NT2/D1 (cell line): ENCODE results near the gene TTI1.

ENCODE experiments used
- DNase-seq: peaks from one replicate; pipeline ENCODE4 v3.0.0-alpha.2; 2011; ENCODE audit warnings: low read depth, low spot score
- H3K27me3 ChIP-seq: 2 replicates; pipeline ENCODE4 v1.6.0; 2011; ENCODE audit warnings: mild to moderate bottlenecking; ENCODE audit not compliant: insufficient read length, insufficient read depth
- H3K36me3 ChIP-seq: 2 replicates; pipeline ENCODE4 v1.6.1; 2011; ENCODE audit warnings: mild to moderate bottlenecking, low read length, mixed read lengths; ENCODE audit not compliant: insufficient read depth, insufficient read length
- H3K4me1 ChIP-seq: 2 replicates; pipeline ENCODE4 v1.5.1; 2011; ENCODE audit not compliant: insufficient read depth, insufficient read length
- H3K4me3 ChIP-seq: 2 replicates; pipeline ENCODE4 v1.5.1; 2011; ENCODE audit warnings: low read depth; ENCODE audit not compliant: insufficient read length
- H3K9ac ChIP-seq: 2 replicates; pipeline ENCODE4 v1.6.0; 2011; ENCODE audit warnings: low read depth; ENCODE audit not compliant: insufficient read length
- H3K9me3 ChIP-seq: 2 replicates; pipeline ENCODE4 v1.5.1; 2011; ENCODE audit warnings: mild to moderate bottlenecking, low read length; ENCODE audit not compliant: insufficient read depth
- SUZ12 ChIP-seq: IDR thresholded peaks from 2 replicates; pipeline ENCODE4 v1.6.1; 2011; ENCODE audit not compliant: insufficient read length, insufficient read depth; ENCODE audit errors: extremely low read depth
- YY1 ChIP-seq: IDR thresholded peaks from 2 replicates; pipeline ENCODE4 v1.6.1; 2011; ENCODE audit not compliant: insufficient read length, insufficient read depth
- ZNF274 ChIP-seq: IDR thresholded peaks from 2 replicates; pipeline ENCODE4 v1.6.1; 2011; ENCODE audit warnings: mild to moderate bottlenecking, low read depth, low read length

Gene TTI1

GRCh38 chr20:38062890-38063289 lies 29.6 kb upstream of the TTI1 start:
- Histone ChIP-seq H3K4me1 (no peaks in the 10 kb centered on the region), H3K36me3 (peaks cover 86% of the 10 kb centered on the region), H3K4me3 (no peak overlapping the region), H3K9ac (no peak overlapping the region), H3K27me3 (no peaks in the 10 kb centered on the region), H3K9me3 (peaks cover 13% of the 10 kb centered on the region)
- TF ChIP-seq YY1: no peak
- TF ChIP-seq ZNF274: no peak
- TF ChIP-seq SUZ12: no peak
- DNase-seq: no peak

GRCh38 chr20:38061109-38061508 lies 27.9 kb upstream of the TTI1 start:
- TF ChIP-seq SUZ12: no peak
- Histone ChIP-seq H3K9ac (no peak overlapping the region), H3K36me3 (peaks cover 83% of the 10 kb centered on the region), H3K9me3 (peaks cover 13% of the 10 kb centered on the region), H3K4me1 (no peaks in the 10 kb centered on the region), H3K27me3 (no peaks in the 10 kb centered on the region), H3K4me3 (no peak overlapping the region)
- DNase-seq: no peak

- TF ChIP-seq ZNF274 (no peak), YY1 (no peak), SUZ12 (no peak)
- Histone ChIP-seq H3K36me3 (peaks cover 83% of the 10 kb centered on the region), H3K4me3 (no peak overlapping the region)
These were observed 27.3 kb upstream of the TTI1 start for GRCh38 chr20:38060536-38060935.

GRCh38 chr20:38059832-38060231 lies 26.6 kb upstream of the TTI1 start:
- Histone ChIP-seq H3K9ac (no peak overlapping the region), H3K4me1 (no peaks in the 10 kb centered on the region), H3K36me3 (peaks cover 80% of the 10 kb centered on the region), H3K4me3 (no peak overlapping the region), H3K27me3 (no peaks in the 10 kb centered on the region), H3K9me3 (peaks cover 13% of the 10 kb centered on the region)
- TF ChIP-seq ZNF274 (no peak), YY1 (no peak), SUZ12 (no peak)
- DNase-seq: no peak

More at GRCh38 chr20:38060536-38060935, 27.3 kb upstream of the TTI1 start:
- peaks cover 13% of the 10 kb centered on the region for H3K9me3 ChIP-seq
- no peaks in the 10 kb centered on the region for H3K27me3 ChIP-seq
- H3K9ac ChIP-seq: no peak overlapping the region
- DNase-seq: peak; percentile 46
- H3K4me1 ChIP-seq: no peaks in the 10 kb centered on the region

GRCh38 chr20:38057351-38057972 lies 24.2 kb upstream of the TTI1 start:
- peak; percentile 80 for DNase-seq
- Histone ChIP-seq H3K36me3 (peaks cover 74% of the 10 kb centered on the region), H3K9me3 (peaks cover 13% of the 10 kb centered on the region), H3K9ac (no peak overlapping the region), H3K4me1 (no peaks in the 10 kb centered on the region), H3K4me3 (no peak overlapping the region), H3K27me3 (no peaks in the 10 kb centered on the region)
- TF ChIP-seq ZNF274 (no peak), YY1 (no peak), SUZ12 (no peak)

- H3K9ac ChIP-seq: no peak overlapping the region
- DNase-seq: no peak
- peaks cover 75% of the 10 kb centered on the region for H3K36me3 ChIP-seq
These were observed 22.6 kb upstream of the TTI1 start for GRCh38 chr20:38055848-38056247.

GRCh38 chr20:38055294-38055693 lies 22.0 kb upstream of the TTI1 start:
- no peak overlapping the region for H3K4me3 ChIP-seq
- DNase-seq: no peak
- peaks cover 13% of the 10 kb centered on the region for H3K9me3 ChIP-seq
- TF ChIP-seq SUZ12 (no peak), YY1 (no peak), ZNF274 (no peak)
- peaks cover 75% of the 10 kb centered on the region for H3K36me3 ChIP-seq
- H3K4me1 ChIP-seq: no peaks in the 10 kb centered on the region
- no peaks in the 10 kb centered on the region for H3K27me3 ChIP-seq
- no peak overlapping the region for H3K9ac ChIP-seq

More at GRCh38 chr20:38055848-38056247, 22.6 kb upstream of the TTI1 start:
- Histone ChIP-seq H3K27me3 (no peaks in the 10 kb centered on the region), H3K4me3 (no peak overlapping the region), H3K4me1 (no peaks in the 10 kb centered on the region), H3K9me3 (peaks cover 13% of the 10 kb centered on the region)
- TF ChIP-seq YY1 (no peak), SUZ12 (no peak), ZNF274 (no peak)

GRCh38 chr20:38054647-38055046 lies 21.4 kb upstream of the TTI1 start:
- no peak for DNase-seq
- TF ChIP-seq SUZ12 (no peak), ZNF274 (no peak), YY1 (no peak)
- no peak overlapping the region for H3K9ac ChIP-seq
- no peaks in the 10 kb centered on the region for H3K27me3 ChIP-seq
- no peak overlapping the region for H3K4me3 ChIP-seq
- H3K36me3 ChIP-seq: peaks cover 69% of the 10 kb centered on the region
- peaks cover 6% of the 10 kb centered on the region for H3K9me3 ChIP-seq
- peaks cover 4% of the 10 kb centered on the region for H3K4me1 ChIP-seq
